GM12873 (cell line): ENCODE measurements around the gene IFT22.

Source experiments
- CTCF ChIP-seq: IDR thresholded peaks from 2 replicates; pipeline ENCODE4 v1.5.1; 2012; ENCODE audit warnings: low read depth, mild to moderate bottlenecking, moderate library complexity, low read length, control low read depth; ENCODE audit not compliant: insufficient read depth; ENCODE audit errors: missing control alignments

The IFT22 gene

DNA sequence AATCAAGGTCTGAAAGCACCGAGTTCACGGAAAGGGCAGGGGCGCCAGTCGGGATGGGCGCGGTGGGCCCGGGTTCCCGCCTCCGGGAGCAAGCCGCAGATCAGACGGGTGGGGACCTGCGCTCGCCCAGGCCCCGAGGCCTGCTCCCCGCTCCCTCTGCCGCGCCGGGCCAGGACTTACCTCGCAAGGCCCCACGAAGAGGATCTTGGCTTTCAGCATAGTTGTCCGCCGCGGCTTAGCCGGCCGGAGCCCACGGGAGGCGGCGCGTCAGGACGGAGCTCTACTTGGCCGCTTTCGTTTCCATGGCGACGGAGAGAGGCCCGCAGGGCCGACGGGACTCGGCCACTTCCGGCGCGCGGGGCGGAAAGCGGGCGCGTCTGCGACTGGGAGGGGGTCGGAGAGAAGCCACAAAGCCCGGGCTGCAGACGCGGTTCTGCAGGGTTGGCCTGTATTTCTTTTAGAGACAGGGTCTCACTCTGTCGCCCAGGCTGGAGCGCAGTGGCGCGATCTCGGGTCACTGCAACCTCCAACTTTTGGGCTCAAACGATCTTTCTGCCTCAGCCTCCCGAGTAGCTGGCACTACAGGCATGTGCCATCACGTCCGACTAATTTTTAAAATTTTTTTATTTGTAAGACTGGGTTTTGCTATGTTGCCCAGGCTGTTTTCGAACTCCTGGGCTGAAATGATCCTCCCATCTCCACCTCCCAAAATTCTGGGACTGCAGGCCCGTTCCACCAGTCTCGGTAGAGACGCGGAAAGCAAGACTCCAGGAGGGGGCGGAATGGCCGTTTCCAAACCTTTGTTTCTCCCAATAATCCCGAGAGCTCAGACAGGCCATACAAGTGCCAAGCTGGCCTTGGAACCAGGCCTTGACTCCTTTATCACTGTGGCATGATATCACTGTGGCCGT lies at the start of gene IFT22:
Gene IFT22 (minus strand): TSS at position 322 of the 911 bp plus-strand sequence. CDS start 103 bp downstream, at position 219.
- no peak for TF ChIP-seq CTCF

GRCh38 chr7:101370836-101371235 lies 49.2 kb upstream of the IFT22 start:
- no peak for TF ChIP-seq CTCF

- no peak for TF ChIP-seq CTCF
Observed at GRCh38 chr7:101368422-101369165, 47.0 kb upstream of the IFT22 start.

DNA sequence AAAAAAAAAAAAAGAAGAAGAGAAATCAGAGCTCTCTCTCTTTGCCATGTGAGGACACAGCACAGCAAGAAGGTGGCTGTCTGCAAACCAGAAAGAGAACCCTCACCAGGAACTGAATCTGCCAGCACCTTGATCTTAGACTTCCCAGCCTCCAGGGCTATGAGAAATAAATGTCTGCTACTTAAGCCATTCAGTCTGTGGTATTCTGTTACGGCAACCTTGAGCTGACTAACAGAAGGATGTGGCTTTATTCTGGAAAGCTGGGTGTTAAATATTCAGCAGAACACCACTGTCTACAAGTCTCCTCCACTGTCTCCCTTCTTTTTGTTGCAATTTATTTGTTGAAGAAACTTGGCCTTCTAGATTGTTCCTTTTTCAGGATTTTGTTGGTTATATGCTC lies 46.1 kb upstream of the IFT22 start:
- TF ChIP-seq CTCF, result no peak

- TF ChIP-seq CTCF, result no peak
Observed at GRCh38 chr7:101365956-101366355, 44.3 kb upstream of the IFT22 start.

DNA sequence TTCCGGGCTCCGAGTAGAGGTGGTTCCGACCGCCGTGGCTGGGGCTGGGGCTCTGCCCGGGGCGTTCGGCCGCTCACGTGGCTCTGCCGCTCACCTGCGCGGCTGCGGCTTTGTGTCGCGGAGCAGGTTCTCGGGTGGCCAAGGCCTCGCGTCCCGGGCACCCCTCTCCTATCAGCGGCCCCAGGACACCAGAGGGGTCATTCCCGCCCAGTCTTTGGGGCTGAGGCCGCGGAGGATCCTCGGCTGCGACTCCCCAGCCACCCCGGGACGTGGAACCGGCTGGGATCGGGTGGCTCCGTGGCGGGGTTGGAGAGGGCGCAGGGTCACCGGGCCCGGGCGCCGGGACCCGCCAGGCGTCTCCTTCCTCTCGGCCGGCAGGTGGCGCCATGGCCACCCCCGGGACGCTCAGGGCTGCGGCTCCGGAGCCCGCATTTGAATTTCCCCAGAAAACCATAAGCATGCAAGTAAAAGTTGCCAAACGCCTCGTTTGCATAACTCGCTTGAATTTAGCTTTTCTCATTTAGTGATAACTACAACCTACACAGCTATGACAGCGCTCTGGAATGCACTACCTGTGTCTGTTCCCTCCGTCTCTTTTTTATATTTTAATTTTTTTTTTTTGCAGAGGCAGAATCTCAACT lies 42.2 kb upstream of the IFT22 start:
- peak; percentile 83 for TF ChIP-seq CTCF

GRCh38 chr7:101363196-101363733 lies 41.7 kb upstream of the IFT22 start:
- TF ChIP-seq CTCF, result no peak
